Fibroblast of lung (primary cell): Measurements from ENCODE around the gene PTPRM.

ENCODE experiments used
- EZH2 ChIP-seq: IDR thresholded peaks from 2 replicates; pipeline ENCODE4 v1.5.1; 2012; ENCODE audit warnings: low read length, control low read depth, mild to moderate bottlenecking; ENCODE audit errors: missing control alignments
- TF ChIP-seq, protein P1 (sequence below), 2 donors: IDR thresholded peaks in 1 of 2; conservative IDR thresholded peaks in 1 of 2; 1 replicate in 1 of 2; 2 replicates in 1 of 2; pipeline ENCODE4 v1.5.1; 2011 to 2012; ENCODE audit warnings: low read length in 2 of 2, control low read depth in 1 of 2, inconsistent platforms in 1 of 2, low read depth in 1 of 2, mild to moderate bottlenecking in 1 of 2

DNA sequence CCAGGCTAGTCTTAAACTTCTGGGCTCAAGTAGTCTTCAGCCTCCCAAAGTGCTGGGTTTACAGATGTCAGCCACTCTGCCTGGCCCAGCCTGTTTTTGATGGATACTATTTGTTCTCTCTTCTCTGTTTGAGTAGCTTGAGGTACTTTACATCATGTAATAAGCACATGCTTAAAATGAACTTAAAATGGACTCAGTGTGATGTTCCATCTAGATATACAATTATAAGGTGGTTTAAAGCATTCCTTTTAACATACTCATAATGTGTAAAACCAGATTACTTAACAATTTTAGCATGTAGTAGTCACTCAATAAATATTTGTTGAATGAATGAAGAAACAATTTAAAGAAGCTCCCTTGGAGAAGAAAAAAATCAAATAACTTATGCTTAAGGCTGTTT is 9.6 kb downstream of the PTPRM start:
- TF ChIP-seq, protein P1, sequence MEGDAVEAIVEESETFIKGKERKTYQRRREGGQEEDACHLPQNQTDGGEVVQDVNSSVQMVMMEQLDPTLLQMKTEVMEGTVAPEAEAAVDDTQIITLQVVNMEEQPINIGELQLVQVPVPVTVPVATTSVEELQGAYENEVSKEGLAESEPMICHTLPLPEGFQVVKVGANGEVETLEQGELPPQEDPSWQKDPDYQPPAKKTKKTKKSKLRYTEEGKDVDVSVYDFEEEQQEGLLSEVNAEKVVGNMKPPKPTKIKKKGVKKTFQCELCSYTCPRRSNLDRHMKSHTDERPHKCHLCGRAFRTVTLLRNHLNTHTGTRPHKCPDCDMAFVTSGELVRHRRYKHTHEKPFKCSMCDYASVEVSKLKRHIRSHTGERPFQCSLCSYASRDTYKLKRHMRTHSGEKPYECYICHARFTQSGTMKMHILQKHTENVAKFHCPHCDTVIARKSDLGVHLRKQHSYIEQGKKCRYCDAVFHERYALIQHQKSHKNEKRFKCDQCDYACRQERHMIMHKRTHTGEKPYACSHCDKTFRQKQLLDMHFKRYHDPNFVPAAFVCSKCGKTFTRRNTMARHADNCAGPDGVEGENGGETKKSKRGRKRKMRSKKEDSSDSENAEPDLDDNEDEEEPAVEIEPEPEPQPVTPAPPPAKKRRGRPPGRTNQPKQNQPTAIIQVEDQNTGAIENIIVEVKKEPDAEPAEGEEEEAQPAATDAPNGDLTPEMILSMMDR (conservative IDR thresholded peaks at IDR 0.05 in 1 of 2, IDR thresholded peaks at IDR 0.05 in 1 of 2; ENCODE audit: low read depth in 1 of 2, low read length in 2 of 2): no peak
- TF ChIP-seq EZH2: no peak
